Activated CD4-positive, alpha-beta T cell treated with anti-CD3 and anti-CD28 coated beads, Interleukin-2, amount 50 U/mL, for 16 hours (primary cell): Measurements from ENCODE around the gene CASZ1.

ENCODE experiments used
- DNase-seq: peaks from one replicate; pipeline ENCODE4 v3.0.0-alpha.2; 2020

The CASZ1 gene, protein sequence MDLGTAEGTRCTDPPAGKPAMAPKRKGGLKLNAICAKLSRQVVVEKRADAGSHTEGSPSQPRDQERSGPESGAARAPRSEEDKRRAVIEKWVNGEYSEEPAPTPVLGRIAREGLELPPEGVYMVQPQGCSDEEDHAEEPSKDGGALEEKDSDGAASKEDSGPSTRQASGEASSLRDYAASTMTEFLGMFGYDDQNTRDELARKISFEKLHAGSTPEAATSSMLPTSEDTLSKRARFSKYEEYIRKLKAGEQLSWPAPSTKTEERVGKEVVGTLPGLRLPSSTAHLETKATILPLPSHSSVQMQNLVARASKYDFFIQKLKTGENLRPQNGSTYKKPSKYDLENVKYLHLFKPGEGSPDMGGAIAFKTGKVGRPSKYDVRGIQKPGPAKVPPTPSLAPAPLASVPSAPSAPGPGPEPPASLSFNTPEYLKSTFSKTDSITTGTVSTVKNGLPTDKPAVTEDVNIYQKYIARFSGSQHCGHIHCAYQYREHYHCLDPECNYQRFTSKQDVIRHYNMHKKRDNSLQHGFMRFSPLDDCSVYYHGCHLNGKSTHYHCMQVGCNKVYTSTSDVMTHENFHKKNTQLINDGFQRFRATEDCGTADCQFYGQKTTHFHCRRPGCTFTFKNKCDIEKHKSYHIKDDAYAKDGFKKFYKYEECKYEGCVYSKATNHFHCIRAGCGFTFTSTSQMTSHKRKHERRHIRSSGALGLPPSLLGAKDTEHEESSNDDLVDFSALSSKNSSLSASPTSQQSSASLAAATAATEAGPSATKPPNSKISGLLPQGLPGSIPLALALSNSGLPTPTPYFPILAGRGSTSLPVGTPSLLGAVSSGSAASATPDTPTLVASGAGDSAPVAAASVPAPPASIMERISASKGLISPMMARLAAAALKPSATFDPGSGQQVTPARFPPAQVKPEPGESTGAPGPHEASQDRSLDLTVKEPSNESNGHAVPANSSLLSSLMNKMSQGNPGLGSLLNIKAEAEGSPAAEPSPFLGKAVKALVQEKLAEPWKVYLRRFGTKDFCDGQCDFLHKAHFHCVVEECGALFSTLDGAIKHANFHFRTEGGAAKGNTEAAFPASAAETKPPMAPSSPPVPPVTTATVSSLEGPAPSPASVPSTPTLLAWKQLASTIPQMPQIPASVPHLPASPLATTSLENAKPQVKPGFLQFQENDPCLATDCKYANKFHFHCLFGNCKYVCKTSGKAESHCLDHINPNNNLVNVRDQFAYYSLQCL (N-terminal part only)

DNA sequence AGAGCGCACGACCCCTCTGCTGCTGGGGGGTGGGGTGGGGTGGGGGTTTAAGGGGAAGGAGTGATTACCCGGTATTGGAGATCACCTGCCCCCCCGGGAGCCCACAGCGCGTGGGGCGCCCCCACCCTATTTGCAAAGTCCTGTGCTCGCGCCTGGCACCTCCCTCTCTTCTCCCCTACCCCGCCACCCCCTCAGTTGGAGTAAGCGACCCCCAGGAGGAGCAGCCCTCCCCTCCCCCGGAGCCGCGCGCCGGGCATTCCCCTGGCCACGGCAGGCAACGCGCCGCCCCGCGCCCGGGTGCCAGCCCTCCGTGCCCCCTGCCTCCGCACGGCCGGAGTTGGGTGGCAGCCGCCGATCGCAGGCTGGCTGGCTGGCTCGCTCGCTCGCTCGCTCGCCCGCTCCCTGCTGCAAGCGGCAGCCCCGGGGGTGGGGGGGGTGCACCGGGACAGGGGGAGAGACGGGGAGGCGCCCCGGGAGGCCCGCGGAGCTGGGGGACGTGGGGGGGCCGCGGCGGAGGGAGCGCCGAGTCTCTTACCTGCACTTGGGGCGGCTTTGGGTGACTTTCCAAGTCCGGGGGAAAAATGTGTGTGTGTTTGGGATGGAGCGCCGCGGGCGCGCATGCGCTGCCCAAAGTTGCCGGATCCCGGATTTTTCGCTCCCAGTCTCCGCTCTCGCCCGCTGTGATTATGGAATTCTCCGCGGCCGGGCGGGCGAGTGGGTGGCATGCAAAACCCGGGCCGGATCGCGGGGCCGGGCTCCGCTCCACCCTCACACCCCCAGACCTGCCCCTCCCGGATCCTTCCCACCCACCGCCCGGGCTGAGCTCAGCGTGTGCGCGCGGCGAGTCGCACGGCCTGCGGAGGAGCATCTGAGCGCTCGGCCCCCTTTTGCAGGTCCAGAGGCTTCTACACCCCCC is at the start of gene CASZ1:
Gene CASZ1, minus strand, starts transcription at position 618 of the 916 bp plus-strand sequence. CDS start 102,757 bp downstream, outside the sequence.
- DNase-seq = no peak

- no peak for DNase-seq
These were observed 47.3 kb upstream of the CASZ1 start for GRCh38 chr1:10843697-10844096.

DNA sequence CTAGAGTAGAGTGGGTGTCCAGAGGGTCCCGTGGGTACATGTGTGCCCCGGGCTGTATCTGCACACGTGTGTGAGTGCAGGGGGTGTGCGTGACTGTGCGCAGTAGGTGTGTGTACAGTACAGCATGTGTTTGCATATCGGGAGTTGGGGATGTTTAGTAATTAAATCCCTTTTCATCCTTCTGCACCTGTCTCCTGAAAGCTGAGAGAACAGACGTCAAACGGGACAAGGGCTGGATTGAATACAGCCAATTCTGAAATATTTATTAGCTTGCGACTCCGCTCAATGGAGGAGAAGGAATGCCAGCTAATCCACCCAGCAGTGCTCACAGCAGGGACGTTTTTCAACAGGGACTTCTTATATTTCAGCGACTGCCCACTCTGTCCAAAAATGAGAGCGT is 44.7 kb upstream of the CASZ1 start:
- no peak for DNase-seq

GRCh38 chr1:10839188-10839770 is 42.8 kb upstream of the CASZ1 start:
- no peak for DNase-seq

GRCh38 chr1:10838541-10838940 is 42.1 kb upstream of the CASZ1 start:
- DNase-seq = no peak

GRCh38 chr1:10836726-10837125 is 40.3 kb upstream of the CASZ1 start:
- no peak for DNase-seq

GRCh38 chr1:10835822-10836421 is 39.5 kb upstream of the CASZ1 start:
- DNase-seq = no peak

- DNase-seq = no peak
These were observed 39.0 kb upstream of the CASZ1 start for GRCh38 chr1:10835421-10835820.

DNA sequence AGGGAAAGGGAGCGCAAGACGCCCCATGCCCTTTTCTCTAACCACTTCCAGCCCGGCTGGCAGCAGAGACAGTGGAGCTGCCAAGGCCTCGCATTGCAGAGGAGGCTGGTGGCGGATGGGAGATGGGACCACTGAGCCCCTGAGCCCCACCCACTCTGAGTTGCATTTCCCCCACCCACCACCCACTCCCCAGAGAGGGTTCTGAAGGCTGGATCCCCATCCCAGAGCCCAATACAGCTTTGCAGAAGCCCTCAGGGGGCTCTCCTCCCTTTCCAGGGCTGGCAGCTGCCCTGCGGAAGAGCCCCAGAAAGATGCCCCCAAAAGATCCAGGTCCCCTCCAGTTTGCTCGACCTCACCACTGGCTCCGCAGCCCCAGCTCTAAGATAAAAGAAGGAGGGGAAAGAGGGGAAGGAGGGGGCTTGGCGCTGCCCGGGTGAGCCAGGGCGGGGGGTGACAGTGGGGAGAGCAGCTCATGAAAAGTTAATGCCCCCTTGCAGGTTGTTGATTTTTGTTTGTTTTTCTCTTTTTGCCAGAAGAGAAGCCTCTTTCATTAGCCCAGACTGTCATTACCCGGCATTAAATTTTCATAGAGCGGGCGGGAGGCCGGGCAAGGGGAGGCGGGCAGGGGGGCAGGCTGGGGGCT is 38.4 kb upstream of the CASZ1 start:
- DNase-seq = no peak

GRCh38 chr1:10833630-10834557 is 37.4 kb upstream of the CASZ1 start:
- no peak for DNase-seq

DNA sequence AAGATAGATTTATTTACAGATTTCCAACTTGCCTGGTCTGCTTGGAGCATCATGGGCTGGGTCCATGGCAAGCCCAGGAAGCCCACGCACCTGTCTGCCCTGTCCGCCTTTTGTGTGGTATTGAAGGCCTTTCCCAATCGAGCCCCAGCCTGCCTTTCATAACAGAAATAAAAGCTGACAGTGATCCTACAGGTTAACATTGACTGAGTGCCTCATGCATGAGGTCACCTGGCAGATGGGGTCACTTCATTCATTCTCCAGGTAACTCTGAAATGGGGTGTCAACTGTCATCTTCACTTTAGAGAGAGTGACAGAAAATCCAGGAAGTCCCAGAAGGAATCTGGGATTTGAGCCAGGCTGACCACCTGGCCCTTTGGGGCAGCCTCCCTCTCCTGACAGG is 36.3 kb upstream of the CASZ1 start:
- DNase-seq = no peak

GRCh38 chr1:10830961-10831668 is 34.7 kb upstream of the CASZ1 start:
- DNase-seq = no peak

GRCh38 chr1:10829965-10830515 is 33.6 kb upstream of the CASZ1 start:
- no peak for DNase-seq

DNA sequence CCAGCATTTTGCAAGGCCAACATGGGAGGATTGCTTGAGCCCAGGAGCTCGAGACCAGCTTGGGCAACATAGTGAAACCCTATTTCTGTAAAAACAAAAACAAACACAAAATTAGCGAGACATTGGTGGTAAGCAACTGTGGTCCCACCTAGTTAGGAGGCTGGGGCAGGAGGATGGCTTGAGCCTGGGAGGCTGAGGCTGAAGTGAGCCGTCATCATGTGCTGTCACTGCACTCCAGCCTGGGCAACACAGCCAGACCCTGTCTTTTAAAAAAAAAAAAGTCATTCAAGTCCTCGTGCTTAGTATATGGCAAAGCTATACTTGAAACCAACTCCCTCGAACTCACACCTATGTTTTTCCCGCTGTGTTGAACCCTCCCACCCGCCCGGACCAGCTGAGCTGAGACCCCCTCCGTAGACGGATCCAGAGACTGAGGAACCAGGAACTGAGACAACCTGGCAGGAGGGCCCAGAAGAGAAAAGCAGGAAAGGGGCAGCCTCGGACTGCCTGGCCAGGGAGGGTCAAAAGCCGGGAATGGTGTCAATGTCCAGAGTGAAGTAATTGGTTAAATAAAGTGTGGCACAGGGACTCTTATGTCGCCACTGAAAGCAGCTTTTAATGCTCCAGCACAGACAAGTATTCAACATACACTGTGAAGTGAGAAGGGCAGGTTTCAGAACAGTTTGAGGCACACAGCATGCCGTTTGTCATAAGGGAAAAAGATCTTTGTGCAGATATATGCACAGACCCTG is 32.8 kb upstream of the CASZ1 start:
- DNase-seq = no peak

- DNase-seq = no peak
These were observed 31.2 kb upstream of the CASZ1 start for GRCh38 chr1:10827377-10828333.

GRCh38 chr1:10825592-10825991 is 29.1 kb upstream of the CASZ1 start:
- DNase-seq = no peak
